Activated naive CD4-positive, alpha-beta T cell (primary cell): ENCODE measurements around the gene SLC26A4.
"Not testable (repeated sequence)": the region's sequence is repeated elsewhere in the genome, so short reads cannot be mapped to it uniquely, and the experiment has no call there.

Experiments used
- DNase-seq, 4 experiments: peaks; one replicate each; lab custom pipeline; 2025; lab: John Stamatoyannopoulos, UW

Gene SLC26A4

GRCh38 chr7:107660381-107661080 is at the start of gene SLC26A4:
Gene SLC26A4, plus strand, starts transcription at chr7:107660828. Its CDS starts 814 bp downstream, at chr7:107661642.
- no peak for DNase-seq

GRCh38 chr7:107613439-107613838 is 47.2 kb upstream of the SLC26A4 start:
- no peak for DNase-seq

- DNase-seq, result no peak
Observed at GRCh38 chr7:107613948-107614347, 46.7 kb upstream of the SLC26A4 start.

- DNase-seq, result no peak
Observed at GRCh38 chr7:107614425-107614824, 46.2 kb upstream of the SLC26A4 start.

- no peak for DNase-seq
Observed at GRCh38 chr7:107615910-107616680, 44.5 kb upstream of the SLC26A4 start.

GRCh38 chr7:107622429-107622828 is 38.2 kb upstream of the SLC26A4 start:
- no peak for DNase-seq

GRCh38 chr7:107622894-107623293 is 37.7 kb upstream of the SLC26A4 start:
- DNase-seq, result no peak

GRCh38 chr7:107627002-107627401 is 33.6 kb upstream of the SLC26A4 start:
- no peak for DNase-seq

GRCh38 chr7:107628461-107629064 is 32.1 kb upstream of the SLC26A4 start:
- no peak for DNase-seq

GRCh38 chr7:107630342-107630741 is 30.3 kb upstream of the SLC26A4 start:
- no peak for DNase-seq

- DNase-seq, result no peak
Observed at GRCh38 chr7:107631588-107632491, 28.8 kb upstream of the SLC26A4 start.

GRCh38 chr7:107632492-107632865 is 28.1 kb upstream of the SLC26A4 start:
- DNase-seq, result no peak

- DNase-seq, result no peak
Observed at GRCh38 chr7:107638594-107638993, 22.0 kb upstream of the SLC26A4 start.

- DNase-seq, result not testable (repeated sequence)
Observed at GRCh38 chr7:107639070-107639469, 21.6 kb upstream of the SLC26A4 start.

- no peak for DNase-seq
Observed at GRCh38 chr7:107641676-107642075, 19.0 kb upstream of the SLC26A4 start.

GRCh38 chr7:107642501-107642900 is 18.1 kb upstream of the SLC26A4 start:
- no peak for DNase-seq

- DNase-seq, result no peak
Observed at GRCh38 chr7:107643407-107643806, 17.2 kb upstream of the SLC26A4 start.

GRCh38 chr7:107643938-107644308 is 16.7 kb upstream of the SLC26A4 start:
- no peak for DNase-seq

- no peak for DNase-seq
Observed at GRCh38 chr7:107644309-107644974, 16.2 kb upstream of the SLC26A4 start.

GRCh38 chr7:107652642-107653041 is 8.0 kb upstream of the SLC26A4 start:
- no peak for DNase-seq

GRCh38 chr7:107658467-107658866 is 2.2 kb upstream of the SLC26A4 start:
- DNase-seq, result no peak

- DNase-seq, result no peak
Observed at GRCh38 chr7:107659666-107660065, 962 bp upstream of the SLC26A4 start.
